ENCODE results near the gene C10orf62.

Gene C10orf62

GRCh38 chr10:97578171-97578844 lies 11.2 kb upstream of the C10orf62 start:
- H3K27ac ChIP-seq = no peak overlapping the region
- TF ChIP-seq, protein P1, sequence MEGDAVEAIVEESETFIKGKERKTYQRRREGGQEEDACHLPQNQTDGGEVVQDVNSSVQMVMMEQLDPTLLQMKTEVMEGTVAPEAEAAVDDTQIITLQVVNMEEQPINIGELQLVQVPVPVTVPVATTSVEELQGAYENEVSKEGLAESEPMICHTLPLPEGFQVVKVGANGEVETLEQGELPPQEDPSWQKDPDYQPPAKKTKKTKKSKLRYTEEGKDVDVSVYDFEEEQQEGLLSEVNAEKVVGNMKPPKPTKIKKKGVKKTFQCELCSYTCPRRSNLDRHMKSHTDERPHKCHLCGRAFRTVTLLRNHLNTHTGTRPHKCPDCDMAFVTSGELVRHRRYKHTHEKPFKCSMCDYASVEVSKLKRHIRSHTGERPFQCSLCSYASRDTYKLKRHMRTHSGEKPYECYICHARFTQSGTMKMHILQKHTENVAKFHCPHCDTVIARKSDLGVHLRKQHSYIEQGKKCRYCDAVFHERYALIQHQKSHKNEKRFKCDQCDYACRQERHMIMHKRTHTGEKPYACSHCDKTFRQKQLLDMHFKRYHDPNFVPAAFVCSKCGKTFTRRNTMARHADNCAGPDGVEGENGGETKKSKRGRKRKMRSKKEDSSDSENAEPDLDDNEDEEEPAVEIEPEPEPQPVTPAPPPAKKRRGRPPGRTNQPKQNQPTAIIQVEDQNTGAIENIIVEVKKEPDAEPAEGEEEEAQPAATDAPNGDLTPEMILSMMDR (conservative IDR thresholded peaks at IDR 0.05) = no peak

DNA sequence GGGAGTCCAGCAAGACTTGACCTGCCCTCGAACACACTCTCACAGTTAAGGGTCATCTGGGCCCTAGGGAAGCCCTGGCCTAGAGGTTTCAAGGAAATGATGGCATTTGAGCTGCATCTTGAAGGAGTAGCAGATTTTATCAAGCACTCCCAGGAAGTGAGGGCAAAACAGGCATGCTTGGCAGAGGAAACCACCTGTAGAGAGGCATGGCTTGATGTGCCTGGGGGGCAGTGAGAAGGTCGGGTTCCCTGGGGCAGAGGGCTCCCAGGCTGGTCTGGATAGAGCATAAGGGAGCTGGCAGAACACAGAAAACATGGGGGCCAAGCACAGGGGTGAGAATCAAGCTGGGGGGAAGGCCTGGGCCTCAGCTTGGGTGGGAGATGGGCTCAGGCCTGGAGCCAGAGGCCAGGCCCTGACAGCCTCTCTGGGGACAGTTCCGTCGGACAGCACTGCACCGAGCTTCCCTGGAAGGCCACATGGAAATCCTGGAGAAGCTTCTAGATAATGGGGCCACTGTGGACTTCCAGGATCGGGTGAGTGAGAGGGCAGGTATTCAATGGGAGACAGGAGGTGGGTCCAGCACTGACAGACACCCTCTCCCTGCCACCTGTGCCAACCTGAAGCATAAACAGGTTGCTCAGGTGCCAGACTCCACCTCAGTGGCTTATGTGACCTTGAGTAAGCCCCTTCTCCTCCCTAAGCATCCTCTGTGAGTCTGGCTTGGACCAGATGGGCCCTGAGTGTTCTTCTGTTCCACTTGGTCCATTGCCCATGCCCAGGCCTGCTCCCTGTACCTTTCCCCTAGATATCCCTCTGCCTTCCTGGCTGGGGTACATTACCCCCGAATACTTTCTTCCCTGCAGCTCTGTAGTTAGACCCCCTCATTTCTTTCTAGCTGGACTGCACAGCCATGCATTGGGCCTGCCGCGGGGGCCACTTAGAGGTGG lies 8.8 kb upstream of the C10orf62 start:
- TF ChIP-seq, protein P1 (conservative IDR thresholded peaks at IDR 0.05) = no peak
- no peak overlapping the region for H3K27ac ChIP-seq

DNA sequence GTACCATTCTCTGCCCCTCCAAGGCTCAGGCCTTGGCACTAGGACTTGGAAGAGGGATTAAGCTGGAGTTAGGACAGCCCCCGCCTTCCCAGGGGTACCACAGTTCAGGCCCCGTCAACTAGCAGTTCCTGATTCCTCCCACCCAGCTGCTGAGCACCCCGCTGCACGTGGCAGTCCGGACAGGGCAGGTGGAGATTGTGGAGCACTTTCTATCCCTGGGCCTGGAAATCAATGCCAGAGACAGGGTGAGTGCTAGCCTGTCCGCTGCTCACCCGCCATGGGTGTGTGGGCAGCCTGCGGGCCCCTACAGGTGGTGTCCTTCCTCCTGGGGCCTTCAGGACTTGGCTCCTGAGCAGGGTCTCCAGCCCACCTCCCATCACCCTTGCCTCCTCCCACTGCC lies 7.4 kb upstream of the C10orf62 start:
- H3K27ac ChIP-seq = no peak overlapping the region
- TF ChIP-seq, protein P1 (conservative IDR thresholded peaks at IDR 0.05) = no peak

GRCh38 chr10:97583476-97583875 lies 6.0 kb upstream of the C10orf62 start:
- TF ChIP-seq, protein P1 (conservative IDR thresholded peaks at IDR 0.05) = no peak
- no peak overlapping the region for H3K27ac ChIP-seq

- TF ChIP-seq, protein P1 (conservative IDR thresholded peaks at IDR 0.05) = no peak
- no peak within 1 kb of the TSS for H3K27ac ChIP-seq
Measured at GRCh38 chr10:97584060-97584797, 5.3 kb upstream of the C10orf62 start, which contains the start of gene HOGA1. Gene HOGA1, plus strand, starts transcription at chr10:97584389. Its CDS starts 315 bp downstream, at chr10:97584704.

DNA sequence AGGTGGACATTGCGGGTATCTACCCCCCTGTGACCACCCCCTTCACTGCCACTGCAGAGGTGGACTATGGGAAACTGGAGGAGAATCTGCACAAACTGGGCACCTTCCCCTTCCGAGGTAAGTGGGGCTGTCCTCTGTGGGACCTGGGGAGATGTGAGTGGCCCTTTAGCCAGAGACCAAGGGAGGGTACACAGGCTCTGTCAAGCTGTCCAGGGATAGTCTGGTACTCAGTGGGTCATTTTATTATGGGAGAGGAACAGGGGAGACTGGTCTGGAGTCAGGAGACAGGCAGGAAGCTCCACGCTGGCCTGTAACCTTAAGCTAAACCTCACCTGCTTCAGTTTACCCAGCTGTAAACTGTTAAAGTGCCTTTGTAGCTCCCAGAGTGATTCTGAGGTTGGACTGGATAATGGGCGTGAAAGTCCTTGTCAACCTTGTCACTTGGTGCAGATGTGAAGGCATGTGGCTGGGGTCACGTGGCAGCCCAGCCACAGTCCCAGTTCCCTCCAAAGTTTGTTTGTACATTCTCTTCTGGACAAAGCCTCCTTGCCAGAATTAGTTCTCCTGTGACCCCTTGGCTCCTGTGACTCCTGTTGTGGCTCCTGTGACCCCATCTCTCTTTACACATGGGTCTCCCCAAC lies 4.6 kb upstream of the C10orf62 start:
- H3K27ac ChIP-seq = no peak overlapping the region
- TF ChIP-seq, protein P1 (conservative IDR thresholded peaks at IDR 0.05) = no peak
